Measurements from ENCODE around the gene MIEF1. TPM values are rescaled to one million over a fixed set of nuclear protein-coding genes. Genes with fewer than 3 reads are reported as not detected.

MIEF1 gene
- total RNA-seq, 1 donor from 2014 or later, result 41.9 TPM

- intact Hi-C loops (cut with micrococcal nuclease), result no loop called here
These were observed 9.1 kb downstream of the MIEF1 start for GRCh38 chr22:39511226-39511625.

- intact Hi-C loops (cut with micrococcal nuclease), result no loop called here
These were observed 9.9 kb downstream of the MIEF1 start for GRCh38 chr22:39512026-39512425.

DNA sequence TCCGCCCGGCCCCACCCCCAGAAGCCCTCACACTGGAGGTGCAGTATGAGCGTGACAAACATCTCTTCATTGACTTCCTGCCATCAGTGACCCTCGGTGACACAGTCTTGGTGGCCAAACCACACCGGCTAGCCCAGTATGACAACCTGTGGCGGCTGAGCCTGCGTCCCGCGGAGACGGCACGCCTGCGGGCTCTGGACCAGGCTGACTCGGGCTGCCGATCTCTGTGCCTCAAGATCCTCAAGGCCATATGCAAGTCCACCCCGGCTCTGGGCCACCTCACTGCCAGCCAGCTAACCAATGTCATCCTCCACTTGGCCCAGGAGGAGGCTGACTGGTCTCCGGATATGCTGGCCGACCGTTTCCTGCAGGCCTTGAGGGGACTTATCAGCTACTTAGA lies 11.7 kb downstream of the MIEF1 start:
- intact Hi-C loops (cut with micrococcal nuclease), result loop anchor here (1.0 kb wide), 2 partner anchors 20 to 170 kb away; no protein-coding TSS in a partner anchor

GRCh38 chr22:39514373-39514973 lies 12.4 kb downstream of the MIEF1 start:
- intact Hi-C loops (cut with micrococcal nuclease), result loop anchor here (1.0 kb wide), 2 partner anchors 21 to 171 kb away; no protein-coding TSS in a partner anchor

GRCh38 chr22:39515266-39516050 lies 13.4 kb downstream of the MIEF1 start:
- intact Hi-C loops (cut with micrococcal nuclease), result no loop called here

DNA sequence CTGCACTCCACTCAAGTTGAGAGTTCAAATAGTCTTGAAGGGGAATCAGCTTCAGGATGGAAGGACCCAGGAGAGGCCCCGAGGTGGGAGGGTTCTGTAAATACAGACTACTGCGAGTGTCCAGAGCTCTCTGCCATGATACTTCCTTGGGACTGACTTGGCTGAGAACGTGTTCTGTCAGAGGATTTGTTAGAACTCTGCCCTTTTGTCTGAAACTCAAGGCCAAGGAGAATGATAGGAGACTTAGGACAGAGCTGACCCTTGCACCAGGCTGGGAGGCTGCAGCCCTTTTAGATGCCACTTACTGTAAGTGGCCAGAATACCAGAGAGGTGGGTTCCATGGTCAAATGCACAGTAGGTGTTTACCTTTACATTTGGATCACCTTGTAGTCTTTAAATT lies 15.4 kb downstream of the MIEF1 start:
- intact Hi-C loops (cut with micrococcal nuclease), result no loop called here

DNA sequence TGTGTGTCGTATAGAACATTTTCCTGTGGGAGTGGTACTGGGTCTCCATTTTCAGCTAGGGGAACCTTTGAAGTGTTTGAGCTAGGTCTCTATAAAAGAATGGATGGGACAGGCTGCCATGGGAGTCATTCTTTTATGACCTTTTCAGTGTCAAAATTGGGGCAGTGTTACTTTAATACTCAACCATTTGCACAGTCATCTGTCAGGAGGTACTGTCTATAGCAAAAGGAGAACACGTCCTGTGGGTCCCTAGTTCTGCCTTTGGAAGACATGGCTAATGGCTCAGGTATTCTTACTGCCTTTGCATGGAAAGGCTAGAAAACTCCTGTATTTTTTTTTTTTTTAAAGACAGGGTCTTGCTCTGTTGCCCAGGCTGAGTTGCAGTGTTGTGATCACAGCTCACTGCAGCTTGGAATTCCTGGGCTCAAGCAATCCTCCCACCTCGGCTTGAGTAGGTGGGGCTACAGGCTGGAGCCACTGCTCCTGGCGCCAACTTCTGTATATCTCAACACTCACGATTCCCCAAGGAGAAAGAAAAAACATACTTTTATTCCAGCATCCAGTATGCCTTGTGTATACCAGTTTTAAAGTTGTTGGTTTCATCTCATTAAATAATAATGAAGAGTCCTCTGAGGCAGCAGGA lies 16.2 kb downstream of the MIEF1 start:
- intact Hi-C loops (cut with micrococcal nuclease), result no loop called here

DNA sequence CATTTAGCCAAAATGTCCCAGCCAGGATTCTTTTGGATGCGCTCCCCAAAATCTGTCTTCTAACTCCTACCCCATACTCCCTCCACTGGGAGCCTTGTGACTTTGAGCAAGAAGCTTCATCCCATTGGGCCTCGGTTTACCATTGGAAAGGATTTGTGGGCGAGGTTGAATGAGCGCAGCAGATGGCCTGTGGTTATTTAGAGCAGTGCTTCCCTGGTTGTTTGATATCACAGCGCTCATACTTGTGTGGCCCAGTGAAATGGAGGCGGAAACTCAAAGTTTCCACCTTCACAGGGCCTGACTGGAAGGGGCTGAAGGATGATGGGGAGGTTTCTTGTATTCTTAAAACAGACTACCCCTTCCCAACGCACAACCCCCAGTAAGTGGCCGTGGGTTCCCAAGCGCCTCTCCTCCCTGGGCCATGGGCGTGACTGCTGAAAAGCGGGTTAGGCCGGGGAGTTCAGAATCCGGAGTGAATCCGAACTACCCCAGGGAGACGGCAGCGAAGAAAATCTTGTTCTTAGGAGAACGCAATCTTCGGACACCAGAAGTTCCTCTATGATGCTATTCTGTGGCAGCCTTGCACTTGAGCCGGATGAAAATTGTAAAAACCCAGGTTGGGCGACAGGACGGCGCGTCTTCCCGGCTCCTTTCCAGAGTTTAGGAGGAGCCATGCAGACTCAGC lies 17.0 kb downstream of the MIEF1 start:
- intact Hi-C loops (cut with micrococcal nuclease), result no loop called here

DNA sequence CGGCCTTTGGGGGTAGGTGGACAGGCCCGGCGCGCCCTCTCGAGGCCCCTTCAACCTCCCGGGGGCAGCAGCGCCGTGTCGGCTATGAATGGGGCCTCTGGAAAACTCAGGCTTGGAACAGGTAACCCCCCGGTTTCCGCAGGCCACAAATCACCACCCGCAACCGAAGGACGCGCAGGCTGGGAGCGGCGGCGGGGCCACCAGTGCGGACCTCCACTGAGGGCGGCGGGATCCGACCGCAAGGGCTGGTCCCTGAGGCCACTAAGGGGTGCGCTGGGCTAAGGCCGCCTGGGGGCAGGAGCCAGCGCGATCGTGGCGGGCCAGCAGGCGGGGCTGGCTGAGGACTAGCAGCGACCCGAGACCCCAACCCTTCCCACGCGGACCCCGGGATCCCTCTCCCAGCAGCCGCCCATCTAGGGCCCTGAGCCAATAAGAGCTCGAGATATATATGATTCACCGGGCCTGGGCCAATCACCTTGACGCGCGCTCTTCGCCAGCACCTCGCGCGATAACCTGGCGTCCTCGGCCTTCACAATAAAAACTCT lies 17.7 kb downstream of the MIEF1 start:
- intact Hi-C loops (cut with micrococcal nuclease), result loop anchor here (1.0 to 10.0 kb wide), 12 partner anchors 13 to 1925 kb away; partner anchors contain the start of genes CBX6, CBX7, DNAL4 and GTPBP1

- intact Hi-C loops (cut with micrococcal nuclease), result loop anchor here (1.0 to 10.0 kb wide), 12 partner anchors 12 to 1924 kb away; partner anchors contain the start of genes CBX6, CBX7, DNAL4 and GTPBP1
These were observed 18.4 kb downstream of the MIEF1 start, which contains the start of gene ATF4 for GRCh38 chr22:39520226-39521105. Gene ATF4 (plus strand): TSS chr22:39520562. CDS start chr22:39521446, 884 bp downstream.

- intact Hi-C loops (cut with micrococcal nuclease), result loop anchor here (5.0 to 10.0 kb wide), 3 partner anchors 649 to 1924 kb away; partner anchors contain the start of genes CBX6, GTPBP1 and TOB2
These were observed 19.2 kb downstream of the MIEF1 start for GRCh38 chr22:39521106-39521885.

DNA sequence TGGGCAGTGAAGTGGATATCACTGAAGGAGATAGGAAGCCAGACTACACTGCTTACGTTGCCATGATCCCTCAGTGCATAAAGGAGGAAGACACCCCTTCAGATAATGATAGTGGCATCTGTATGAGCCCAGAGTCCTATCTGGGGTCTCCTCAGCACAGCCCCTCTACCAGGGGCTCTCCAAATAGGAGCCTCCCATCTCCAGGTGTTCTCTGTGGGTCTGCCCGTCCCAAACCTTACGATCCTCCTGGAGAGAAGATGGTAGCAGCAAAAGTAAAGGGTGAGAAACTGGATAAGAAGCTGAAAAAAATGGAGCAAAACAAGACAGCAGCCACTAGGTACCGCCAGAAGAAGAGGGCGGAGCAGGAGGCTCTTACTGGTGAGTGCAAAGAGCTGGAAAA lies 20.0 kb downstream of the MIEF1 start:
- intact Hi-C loops (cut with micrococcal nuclease), result loop anchor here (5.0 to 10.0 kb wide), 3 partner anchors 650 to 1923 kb away; partner anchors contain the start of genes CBX6, GTPBP1 and TOB2

- intact Hi-C loops (cut with micrococcal nuclease), result loop anchor here (5.0 to 10.0 kb wide), 3 partner anchors 650 to 1922 kb away; partner anchors contain the start of genes CBX6, GTPBP1 and TOB2
These were observed 20.6 kb downstream of the MIEF1 start for GRCh38 chr22:39522567-39523300.

DNA sequence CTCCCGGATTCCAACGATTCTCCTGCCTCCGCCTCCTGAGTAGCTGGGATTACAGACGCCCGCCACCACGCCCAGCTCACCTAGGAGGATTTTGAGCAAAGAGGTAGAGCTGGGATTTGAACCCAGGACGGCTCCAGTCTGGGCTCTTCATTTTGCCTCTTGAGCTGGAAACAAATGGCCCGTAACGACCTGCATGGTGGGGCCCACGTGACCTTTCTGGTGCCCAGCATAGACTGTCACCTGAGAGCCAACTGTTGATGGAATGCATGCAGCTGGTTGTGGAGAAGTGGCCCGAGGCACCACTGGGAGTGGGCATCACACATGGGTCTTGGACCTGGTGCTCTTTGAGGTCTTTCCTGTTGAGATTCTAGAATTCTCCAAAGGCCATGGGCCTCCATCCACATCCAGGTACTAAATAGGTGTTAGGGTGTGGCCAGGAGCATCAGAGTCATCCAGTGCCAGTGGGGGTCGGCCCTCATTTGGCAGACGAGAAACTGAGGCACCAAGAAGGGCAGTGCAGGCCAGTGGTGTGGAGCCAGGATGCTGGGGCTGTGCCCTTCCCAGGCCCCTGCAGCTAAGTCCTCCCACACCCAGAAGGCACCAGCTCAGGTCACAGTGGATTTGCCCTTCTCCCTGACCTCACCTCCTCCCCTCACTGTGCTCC lies 22.1 kb downstream of the MIEF1 start:
- intact Hi-C loops (cut with micrococcal nuclease), result loop anchor here (5.0 to 10.0 kb wide), 3 partner anchors 652 to 1921 kb away; partner anchors contain the start of genes CBX6, GTPBP1 and TOB2

GRCh38 chr22:39524753-39525657 lies 22.9 kb downstream of the MIEF1 start:
- intact Hi-C loops (cut with micrococcal nuclease), result loop anchor here (5.0 to 10.0 kb wide), 3 partner anchors 653 to 1920 kb away; partner anchors contain the start of genes CBX6, GTPBP1 and TOB2

DNA sequence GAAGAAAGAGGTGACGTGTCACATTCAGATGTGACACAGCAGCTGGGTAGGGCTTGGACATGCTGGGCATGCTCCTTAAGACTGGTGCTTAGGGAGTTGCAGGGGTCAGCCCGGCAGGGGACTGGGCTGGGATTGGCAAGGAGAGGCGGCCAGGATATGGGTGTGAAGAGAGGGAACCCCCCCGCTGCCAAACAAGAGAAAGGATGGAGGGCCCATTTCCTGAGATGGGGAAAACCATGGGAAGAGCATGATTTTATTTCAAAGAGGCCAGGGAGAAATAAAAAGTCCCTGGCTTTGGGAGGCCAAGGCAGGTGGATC lies 23.5 kb downstream of the MIEF1 start:
- intact Hi-C loops (cut with micrococcal nuclease), result loop anchor here (10.0 kb wide), 1 partner anchor 1919 kb away; the partner anchor contains the start of gene TOB2
